HG03520 (cell line): ENCODE measurements around the gene NOL4L.
A peak's percentile ranks its signal among the peaks of the same experiment; 100 is the strongest.

Source experiments
- ATAC-seq: cut with Tn5 transposase; IDR thresholded peaks from one replicate; pipeline ENCODE4 v1.9.1; 2021; ENCODE audit warnings: mild to moderate bottlenecking, moderate library complexity; ENCODE audit not compliant: unreplicated experiment

NOL4L gene

DNA sequence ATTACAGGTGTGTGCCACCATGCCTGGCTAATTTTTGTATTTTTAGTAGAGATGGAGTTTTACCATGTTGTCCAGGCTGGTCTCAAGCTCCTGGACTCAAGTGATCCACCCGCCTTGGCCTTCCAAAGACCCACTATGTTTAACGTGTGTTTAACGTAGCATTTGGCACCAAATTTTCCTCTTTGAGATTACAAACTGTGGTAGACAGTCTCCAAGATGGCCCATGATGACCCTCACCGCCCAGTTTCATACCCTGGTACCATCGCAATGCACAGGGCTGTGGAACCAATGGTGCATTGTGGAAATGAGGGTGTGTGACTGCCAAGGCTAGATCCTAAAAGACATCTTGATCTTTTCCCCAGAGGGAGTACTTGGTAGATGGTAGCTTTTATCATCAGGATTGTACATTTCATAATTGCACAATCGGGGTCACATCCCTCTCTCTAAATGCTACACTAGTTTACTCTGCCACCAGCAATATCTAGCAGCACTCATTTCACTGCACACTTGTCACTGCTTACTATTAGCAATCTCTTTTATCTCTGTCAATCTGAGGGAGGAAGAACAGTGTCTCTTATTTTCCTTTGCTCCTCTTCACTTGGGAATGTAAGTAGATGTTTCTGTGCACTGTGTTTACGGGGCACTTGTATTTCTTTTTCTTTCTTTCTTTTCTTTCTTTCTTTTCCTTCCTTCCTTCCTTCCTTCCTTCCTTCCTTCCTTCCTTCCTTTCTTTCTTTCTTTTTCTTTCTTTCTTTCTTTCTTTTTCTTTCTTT is 96.9 kb downstream of the NOL4L start:
- no peak for ATAC-seq

DNA sequence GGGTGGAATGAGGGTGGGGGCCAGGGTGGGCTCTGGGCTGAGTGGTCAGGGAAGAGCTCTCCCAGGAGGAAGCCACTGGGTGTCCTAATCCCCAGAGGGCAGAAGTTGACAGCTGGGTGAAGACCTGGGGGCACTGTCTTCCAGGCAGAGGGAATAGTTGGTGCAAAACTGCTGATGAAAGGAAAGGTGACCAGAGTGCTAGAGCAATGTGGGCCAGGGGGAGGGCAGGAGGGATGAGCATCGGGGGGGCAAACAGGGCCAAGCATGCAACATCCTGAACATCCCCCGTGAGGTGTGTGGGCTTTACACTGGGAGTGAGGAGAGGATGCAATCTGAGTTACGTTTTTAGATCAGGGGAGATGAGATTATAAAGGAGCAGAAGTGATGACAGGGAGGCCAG is 97.8 kb downstream of the NOL4L start:
- ATAC-seq = no peak

DNA sequence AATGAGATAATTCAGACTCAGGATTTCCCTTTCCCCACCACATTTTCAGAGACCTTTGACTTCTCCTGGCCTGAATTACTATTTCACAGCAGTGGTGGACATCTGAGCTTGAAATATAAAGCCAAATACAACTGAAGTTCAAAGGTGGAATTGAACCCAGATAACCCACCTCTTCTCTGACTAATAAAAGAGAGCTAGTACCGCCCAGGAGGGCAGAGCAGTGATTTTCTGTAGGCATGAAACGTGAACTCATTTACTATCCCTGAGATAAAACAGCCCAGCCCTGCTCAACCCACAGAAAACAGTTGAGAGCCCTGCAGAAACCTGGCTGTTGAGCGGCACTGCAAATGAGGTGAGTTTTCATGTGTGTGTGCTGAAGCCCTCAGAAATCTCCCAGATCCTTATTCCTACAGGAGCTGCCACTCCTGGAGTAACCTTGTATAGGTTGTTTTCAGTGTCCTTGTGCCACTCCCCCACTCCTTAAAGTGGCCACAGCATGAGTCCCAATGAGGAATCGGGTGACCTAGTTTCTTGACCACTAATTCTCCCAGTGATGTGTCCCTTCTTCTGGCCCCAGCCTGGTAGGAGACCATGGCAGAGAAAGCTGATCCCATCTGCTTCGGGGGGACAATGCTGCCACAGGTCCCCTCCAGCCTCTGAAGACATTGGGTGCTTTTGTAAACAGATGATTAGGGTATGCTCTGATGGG is 99.2 kb downstream of the NOL4L start:
- ATAC-seq = no peak

DNA sequence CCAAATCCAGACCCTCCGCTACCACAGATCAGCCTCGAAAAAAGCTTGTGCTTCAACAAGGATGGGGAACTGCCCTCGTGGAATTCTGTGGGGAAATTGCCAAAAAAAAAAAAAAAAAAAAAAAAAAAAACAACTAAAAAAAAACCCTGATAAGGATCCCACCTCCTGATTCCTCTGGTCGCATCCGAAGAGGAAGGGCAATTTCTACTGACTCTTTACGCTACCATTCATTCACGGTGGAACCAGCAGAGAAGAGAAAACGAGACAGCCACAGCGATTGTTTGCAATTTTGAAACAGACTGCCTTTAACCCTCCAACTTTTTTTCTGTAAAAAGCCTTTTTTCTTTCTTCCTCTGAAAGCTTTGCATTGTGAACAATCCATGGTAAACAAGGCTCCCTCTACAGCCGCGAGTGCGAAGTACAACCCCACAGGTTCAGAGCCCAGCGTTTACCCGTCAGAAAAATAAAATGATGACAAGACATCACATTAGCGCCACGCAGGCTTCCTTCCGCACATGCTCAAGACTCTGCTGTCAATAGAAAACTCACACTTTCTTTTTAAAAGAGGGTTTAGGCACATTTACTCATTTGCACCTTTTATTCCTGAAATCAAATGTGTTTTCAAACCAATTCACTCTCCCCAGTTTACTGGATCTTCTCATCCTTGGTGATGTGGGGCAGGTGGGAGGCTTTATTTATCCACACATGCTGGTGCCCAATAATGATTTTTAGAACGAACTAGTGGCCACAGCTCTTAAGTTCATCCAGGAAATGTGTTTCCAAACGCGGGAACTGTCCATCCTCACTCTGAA is 100.0 kb downstream of the NOL4L start:
- peak; percentile 55 for ATAC-seq

DNA sequence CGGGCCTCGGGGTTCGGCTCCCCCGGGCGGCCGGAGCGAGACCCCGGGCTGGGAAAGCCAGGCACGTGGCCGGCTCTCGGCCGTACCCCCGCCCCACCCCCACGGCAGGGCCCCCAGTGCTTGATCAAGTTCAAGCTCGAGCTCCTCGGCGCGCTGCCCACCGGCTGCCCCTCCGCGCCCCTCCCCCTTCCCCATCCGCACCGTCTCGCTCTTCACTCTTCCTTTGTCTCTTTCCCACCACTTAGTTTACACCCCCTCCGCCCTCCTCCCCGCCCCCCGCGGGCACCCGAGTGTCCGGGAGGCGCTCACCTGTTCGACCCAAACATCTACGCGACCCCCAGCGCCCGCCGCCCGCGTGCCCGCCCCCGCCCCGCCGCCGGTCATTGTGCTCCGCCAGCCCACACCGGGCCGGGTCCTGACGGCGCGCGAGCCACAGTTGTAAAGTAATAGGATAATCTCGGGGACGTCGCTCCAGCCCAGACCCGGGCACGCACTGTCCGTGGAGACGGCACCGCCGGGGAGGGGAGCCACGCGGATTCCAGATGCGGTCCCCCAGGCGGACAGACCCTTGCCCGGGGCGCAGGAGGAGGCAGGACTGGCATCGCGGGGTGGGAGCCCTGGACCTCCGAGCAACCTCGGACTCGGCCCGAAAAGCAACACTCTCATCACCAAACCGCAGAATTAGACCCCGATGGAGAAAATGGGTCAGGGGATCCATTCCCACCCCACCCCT is 100.7 kb downstream of the NOL4L start:
- ATAC-seq = no peak

DNA sequence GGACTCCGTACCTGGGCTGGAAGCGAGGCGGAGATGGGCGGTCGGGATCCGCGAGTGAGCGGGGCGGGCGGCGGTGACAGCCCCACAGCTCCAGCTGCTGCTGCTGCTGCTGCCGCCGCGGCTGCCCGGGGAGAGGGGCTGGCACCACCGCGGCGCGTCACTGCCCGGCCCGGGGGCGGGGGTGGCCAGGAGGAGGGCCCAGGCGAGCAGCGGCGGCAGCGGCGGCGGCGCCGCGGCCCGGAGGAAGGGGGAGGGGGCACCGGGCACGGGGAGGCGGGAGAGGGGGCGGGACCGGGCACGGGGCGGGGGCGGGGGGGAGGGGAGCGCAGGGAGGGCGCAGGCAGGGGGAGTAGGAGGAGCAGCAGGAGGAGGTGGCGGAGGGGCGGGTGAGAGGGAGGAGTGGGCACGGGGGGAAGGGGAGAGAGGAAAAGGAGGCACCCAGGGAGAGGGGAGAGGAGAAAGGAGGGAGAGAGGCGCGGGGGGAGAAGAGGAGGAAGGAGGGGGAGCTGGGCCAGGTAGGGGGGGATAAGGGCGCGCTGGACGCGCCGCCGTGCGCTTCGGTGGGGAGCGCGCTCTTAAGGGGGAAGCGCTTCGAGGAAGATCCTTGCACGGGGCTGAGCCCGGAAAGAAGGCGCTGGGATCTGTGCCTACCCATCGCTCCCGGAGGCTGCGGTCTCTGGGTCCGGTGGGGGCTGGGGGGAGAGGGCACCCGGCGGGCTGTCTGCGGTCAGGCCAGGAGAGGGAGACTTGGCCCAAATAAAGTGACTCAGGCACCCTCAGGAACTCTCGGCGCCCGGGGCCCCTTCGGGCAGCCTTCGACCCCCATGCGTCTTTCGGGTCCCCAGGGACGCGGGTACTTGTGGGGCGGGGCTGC is 101.5 kb downstream of the NOL4L start:
- no peak for ATAC-seq

DNA sequence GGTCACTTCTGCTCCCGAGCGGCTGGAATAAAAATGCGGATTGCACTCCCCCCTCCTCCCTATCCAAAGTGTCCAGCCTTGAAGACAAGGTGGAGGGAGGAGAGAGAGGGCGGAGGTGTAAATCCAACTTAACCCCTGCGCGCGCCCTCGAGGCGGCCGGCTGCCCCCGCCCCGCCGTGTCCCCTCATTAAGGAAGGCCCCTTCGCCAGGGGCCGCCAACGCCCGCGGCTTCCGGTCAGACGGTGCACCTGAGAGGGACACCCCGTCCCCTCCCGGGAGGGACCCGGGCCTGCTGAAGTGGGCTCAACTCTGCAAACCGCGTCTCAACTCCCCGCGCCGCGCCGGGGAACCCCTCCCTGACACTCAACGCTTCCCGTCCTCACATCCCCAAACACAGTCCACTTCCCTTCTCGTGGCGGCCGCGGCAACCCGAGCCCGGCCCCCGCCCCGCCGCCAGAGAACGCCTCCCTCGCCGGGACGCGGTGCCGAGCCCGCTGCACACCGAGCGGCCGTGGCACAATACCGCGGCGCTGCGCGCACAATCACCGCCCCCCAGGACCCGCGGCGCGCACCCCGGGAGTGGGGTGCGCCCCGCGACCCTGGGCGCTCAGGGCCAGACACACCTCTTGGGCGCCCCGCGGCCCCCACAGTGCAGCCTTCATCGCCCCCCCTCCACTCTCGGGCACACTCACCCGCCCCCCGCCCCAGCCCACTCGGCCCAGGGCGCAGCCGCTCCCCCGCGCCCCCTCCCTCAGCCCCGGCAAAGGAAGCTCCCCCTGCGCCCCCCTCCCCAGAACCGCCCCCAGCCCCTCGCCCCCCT is 102.5 kb downstream of the NOL4L start:
- no peak for ATAC-seq

DNA sequence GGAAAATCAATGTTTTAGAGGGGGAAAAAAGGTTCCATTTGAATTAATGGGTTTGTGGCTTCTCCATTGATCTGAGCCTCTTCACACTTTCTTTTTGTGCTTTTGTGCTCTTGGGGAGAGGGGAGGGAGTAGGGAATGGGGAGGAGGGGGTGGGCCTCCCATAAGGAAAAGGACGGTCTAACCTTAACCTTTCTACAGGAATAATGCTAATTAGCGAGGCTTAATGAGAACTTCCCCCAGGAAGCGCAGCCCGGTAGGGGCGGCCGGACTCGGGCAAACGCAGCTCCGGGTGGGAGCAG is 103.0 kb downstream of the NOL4L start:
- ATAC-seq = no peak

DNA sequence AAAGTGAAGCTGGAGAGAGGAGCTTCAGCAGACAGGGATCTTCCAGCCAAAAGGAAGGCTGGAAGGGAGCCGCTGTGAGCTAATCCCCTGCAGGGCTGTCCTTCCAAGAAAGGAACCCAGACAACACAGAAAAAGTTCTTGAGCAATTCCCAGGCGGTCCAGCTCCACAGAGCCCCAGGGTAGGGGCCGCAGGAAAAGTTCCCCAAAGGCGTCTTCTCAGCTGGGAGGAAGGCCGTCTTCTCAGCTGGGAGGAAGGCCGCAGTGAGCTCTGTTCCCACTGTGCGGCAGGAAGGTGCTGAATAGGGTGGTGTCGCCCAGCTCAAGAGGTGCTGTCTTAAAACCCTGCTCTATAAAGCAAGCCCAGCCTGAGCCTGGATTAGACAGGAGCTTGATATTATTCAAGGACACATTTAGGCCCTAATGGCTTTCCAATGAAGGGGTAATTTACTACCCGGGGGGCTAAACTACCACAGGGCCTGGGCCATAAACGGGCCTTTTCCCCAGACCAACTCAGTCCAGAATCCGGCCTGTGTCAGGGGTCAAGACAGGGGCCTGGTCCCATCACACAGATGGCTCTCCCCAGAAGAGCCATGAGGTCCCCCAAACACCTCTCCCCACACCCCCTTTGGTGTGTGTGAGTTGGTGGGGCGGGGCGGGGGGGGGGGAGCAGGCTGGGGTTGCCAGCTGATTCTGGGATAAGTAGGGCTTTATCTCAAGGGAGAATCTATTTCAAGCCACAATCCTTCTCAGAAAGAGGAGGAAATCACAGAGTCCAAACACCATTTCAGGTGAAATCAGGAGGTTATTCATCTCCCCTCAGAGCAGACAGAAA is 103.6 kb downstream of the NOL4L start:
- ATAC-seq = no peak

DNA sequence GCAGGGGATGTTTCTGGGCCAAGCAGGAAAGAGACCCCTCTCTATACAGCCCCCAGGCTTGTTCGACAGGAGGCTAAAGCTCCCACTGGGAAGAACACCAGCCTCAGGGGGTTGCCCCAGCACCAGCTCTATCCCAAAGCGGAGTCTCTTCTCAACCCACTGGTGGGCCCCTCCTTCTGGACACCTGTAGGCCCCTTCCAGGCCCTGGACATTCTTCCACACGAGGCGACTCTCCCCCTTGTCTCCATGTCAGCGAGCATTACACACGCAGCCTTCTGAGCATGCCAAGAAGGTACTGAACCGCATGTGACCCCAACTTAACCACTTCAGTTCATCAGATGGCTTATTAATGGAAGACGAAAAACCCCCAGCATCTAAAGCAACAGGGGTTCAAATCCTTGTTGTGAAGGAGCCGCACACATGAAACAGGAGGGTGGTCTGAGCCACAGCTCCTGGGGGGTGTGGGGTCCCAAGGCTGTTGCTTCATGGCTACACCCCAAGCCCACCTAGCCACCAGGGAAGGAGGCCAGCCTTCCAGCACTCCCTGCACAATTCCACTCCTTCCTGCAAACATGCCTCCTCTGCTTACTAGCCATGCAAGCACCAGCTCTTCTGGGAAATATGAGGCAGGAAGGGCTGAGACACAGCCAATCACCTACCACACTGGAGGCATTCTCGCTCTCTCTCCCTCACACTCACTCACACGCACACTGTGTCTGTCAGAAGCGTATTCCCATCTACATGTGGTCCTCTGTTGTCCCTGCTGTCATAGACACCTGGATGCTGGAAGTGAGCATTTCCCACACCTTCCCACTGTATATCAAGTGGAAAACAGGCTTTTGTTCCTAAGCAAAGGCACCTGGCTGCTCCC is 104.5 kb downstream of the NOL4L start:
- no peak for ATAC-seq

DNA sequence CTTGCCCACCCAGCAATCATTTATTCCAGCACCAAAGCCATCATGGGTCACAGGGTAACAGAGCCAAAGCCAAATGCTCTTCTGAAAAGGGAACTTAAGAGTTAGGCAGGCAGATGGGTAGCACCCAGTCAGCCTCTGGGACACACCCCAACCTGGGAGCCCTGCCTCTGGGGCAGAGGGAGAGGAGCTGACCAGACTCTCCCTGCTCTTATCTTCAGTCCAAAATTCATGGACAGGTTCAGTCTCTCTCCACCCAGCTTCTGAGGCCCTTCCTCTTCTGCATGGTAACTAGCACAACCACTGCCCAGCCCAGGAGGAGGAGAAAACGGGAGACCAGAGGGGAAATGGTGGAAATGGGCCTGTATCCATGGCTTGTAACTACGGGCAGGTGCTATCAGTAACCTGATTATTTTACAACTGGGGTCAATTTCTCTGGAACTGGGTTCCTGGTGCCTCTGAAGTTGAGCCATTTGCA is 105.4 kb downstream of the NOL4L start:
- no peak for ATAC-seq

DNA sequence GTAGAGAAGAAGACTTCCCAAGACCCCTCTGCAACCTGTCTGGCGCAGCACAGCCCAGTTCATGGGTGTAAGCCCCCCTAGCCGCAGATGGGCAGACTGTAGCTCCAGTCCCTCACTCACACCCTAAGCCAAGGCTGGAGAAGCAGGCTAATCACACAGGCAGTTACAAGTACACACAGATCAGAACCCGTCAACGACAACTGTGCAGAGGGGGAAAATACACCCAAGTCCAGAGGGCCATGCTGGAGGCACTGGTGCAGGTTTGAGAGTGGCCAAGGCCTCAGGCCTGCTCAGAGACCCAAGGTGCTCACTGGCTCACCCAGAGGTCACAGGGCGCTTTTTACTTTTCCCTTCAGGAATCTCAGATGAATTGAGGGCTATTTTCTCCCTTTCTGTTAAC is 106.1 kb downstream of the NOL4L start:
- no peak for ATAC-seq

DNA sequence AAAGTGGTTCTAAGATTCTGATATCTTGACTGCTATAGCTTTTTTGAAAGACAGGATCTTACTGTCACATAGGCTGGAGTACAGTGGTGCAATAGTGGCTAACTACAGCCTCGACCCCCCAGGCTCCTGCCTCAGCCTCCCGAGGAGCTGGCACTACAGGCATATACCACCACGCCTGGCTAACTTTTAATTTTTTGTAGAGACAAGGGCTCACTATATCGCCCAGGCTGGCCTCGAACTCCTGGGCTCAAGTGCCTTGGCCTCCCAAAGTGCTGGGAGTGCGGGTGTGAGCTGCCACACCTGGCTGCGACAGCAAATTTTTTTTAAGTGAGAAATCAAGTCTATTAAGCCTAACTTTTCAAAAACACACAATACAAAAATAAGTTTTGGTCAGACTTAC is 106.6 kb downstream of the NOL4L start:
- ATAC-seq = no peak

DNA sequence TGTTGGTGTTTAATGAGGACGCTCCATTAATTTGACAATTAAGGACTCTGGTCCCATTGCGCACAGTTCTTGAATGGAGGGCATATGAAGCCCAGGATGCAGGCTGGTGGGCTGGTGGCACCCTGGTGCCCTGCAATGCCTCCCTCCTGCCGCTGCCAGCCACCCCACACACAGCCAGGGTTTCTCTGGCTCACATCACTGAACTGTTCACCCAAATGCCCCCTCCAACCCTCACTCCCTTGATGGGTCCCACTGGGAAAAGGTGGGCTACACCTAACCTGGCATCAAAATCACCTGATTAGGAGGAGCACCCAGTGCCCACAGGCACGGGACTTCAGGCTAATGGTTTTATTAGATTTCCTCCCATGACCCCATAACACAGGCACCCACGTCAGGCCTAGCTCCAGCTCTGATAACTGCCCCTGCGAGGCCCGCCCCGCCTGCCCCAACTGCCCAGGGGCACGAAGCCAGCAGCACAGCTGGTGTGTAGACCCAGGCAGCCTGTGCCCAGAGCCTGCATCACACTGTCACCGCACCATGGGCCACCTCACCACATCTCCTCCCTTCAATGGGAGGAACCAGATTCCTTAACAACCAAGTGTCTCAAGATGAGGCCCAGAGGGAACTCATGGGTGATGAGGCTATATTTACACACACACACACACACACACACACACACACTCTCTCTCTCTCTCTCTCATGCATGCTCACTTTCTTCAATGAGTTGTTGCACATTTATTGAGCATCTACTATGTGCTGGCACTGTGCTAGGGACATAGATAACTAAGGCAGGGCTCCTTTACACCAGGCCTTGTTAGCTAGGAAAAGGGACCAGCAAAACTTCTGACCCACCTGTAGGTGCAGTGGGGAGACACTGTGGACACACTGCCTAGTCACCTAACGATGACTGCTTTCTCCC is 107.3 kb downstream of the NOL4L start:
- no peak for ATAC-seq

DNA sequence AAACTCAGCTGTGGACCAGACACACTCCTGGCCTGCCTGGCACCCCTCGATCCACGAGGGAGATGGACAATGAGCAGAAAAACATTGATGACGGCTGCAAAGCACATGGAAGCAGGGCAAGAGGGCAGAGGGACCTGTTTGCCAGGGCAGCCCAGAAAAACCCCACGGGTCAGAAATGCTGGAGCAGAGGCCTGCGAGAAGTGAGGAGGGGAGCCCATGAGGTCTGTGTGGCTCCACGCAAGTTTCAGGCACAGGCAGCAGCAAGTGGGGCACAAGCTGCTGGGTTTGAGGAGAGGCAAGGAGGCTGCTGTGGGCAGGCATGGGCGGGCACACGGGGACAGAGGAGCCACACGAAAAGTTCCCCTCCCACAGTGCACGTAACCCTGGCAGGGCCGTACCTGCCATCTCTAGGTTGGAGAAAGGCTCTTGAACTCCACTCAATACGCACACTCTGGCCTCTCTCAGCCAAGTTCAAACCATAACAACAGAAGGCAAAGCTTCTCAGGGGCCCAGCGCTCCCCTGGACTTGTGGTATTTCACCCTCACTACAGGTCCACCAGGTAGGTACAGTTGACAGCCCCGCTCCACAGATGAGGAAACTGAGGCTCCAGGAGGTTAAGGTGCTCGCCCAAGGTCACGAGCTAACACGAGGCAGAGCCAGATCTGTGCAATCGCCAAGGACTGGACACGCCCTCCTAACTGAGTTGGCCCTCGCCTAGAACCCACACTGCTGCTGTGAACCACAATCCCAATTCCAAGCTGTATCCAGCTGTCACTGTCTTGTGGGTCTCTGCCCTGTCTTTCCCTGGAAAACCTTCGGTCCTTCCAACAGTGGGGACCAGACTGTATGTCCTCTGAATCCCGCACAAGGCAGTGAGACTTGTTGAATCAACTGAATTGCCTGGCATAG is 108.2 kb downstream of the NOL4L start:
- no peak for ATAC-seq
